HepG2 (cell line): ENCODE data around the gene PRDX3. TPM values are rescaled to one million over a fixed set of nuclear protein-coding genes. Genes with fewer than 3 reads are reported as not detected.
A peak's percentile ranks its signal among the peaks of the same experiment; 100 is the strongest.

Experiments
- ATAC-seq: fragments of 200-7000 bp; cut with Tn5 transposase; 3 replicates; pipeline ENCODE4 v1.9.1; 2020; ENCODE audit warnings: mild to moderate bottlenecking, moderate library complexity
- BruUV-seq: library from RNA; stranded (reverse); fragments of 400-500 nt; replicated peaks from 2 replicates; lab custom pipeline; 2021; lab: Mats Ljungman, UMichigan
- CTCF ChIA-PET: fragments of 300-600 bp; formaldehyde crosslinking; extraction: SDS; loops from one replicate; lab custom pipeline; 2021; ENCODE audit warnings: low total read pairs, inconsistent platforms, low intra/inter-chr PET ratio; lab: Yijun Ruan, JAX
- POLR2A ChIA-PET: fragments of 350-600 bp; sonication (Branson Sonifier 250); formaldehyde crosslinking; loops from one replicate; lab custom pipeline; 2020; ENCODE audit warnings: antibody characterized with exemption, inconsistent platforms; lab: Yijun Ruan, JAX
- DNase-seq: peaks from one replicate; pipeline ENCODE4 v3.0.0-alpha.2; 2015; ENCODE audit warnings: low spot score
- FAIRE-seq: peaks from 3 replicates; lab custom pipeline; 2011; peaks lifted over from hg19 to GRCh38; lab: Jason Lieb, UNC
- H2AFZ ChIP-seq: one replicate; pipeline ENCODE4 v1.6.1; 2011; ENCODE audit warnings: low read length, inconsistent platforms
- H3K27ac ChIP-seq: fragments of 300-600 bp; 3 replicates; pipeline ENCODE4 v1.8.0; 2011; ENCODE audit warnings: mixed run types, mild to moderate bottlenecking, mixed read lengths, low read length, inconsistent platforms; ENCODE audit not compliant: insufficient read depth; ENCODE audit errors: extremely low read length
- H3K27me3 ChIP-seq, 2 experiments: fragments of 200-600 bp in 1 of 2; 2 replicates in 1 of 2; 3 replicates in 1 of 2; pipeline versions ENCODE4 v1.6.0 to v1.8.0; 2011; ENCODE audit warnings: low read length in 2 of 2, mild to moderate bottlenecking in 2 of 2, moderate library complexity in 2 of 2, inconsistent platforms in 1 of 2; ENCODE audit not compliant: insufficient read depth in 2 of 2, control insufficient read depth in 1 of 2
- H3K36me3 ChIP-seq, 2 experiments: fragments of 200-600 bp in 1 of 2; replicated peaks in 1 of 2; 2 replicates in 1 of 2; 3 replicates in 1 of 2; pipeline versions ENCODE4 v1.5.1 to v1.8.0; 2011; ENCODE audit warnings: low read length in 2 of 2, inconsistent platforms in 1 of 2; ENCODE audit not compliant: insufficient read depth in 2 of 2, control insufficient read depth in 1 of 2
- H3K4me1 ChIP-seq: 2 replicates; pipeline ENCODE4 v1.5.1; 2012; ENCODE audit warnings: low read length, inconsistent platforms; ENCODE audit not compliant: insufficient read depth
- H3K4me2 ChIP-seq: 2 replicates; pipeline ENCODE4 v1.6.0; 2011; ENCODE audit warnings: low read depth, low read length, inconsistent platforms
- H3K4me3 ChIP-seq, 3 experiments: fragments of 200-600 bp in 1 of 3; sonication (generic), shearing (Covaris generic) in 1 of 3; replicated peaks in 1 of 3; 2 replicates each; pipeline ENCODE4 v1.5.1; 2011 to 2016; ENCODE audit warnings: low read length in 3 of 3, inconsistent platforms in 2 of 3, low read depth in 2 of 3, mild to moderate bottlenecking in 2 of 3, control low read depth in 1 of 3, mixed read lengths in 1 of 3; ENCODE audit not compliant: insufficient read depth in 1 of 3
- H3K79me2 ChIP-seq: one replicate; pipeline ENCODE4 v1.6.1; 2011; ENCODE audit warnings: low read length, inconsistent platforms; ENCODE audit not compliant: insufficient read depth
- H3K9ac ChIP-seq: 2 replicates; pipeline ENCODE4 v1.6.0; 2011; ENCODE audit warnings: mild to moderate bottlenecking, low read depth, low read length, inconsistent platforms; ENCODE audit not compliant: insufficient read depth
- H3K9me3 ChIP-seq: 2 replicates; pipeline ENCODE4 v1.5.1; 2012; ENCODE audit warnings: mild to moderate bottlenecking, low read length
- H4K20me1 ChIP-seq: 2 replicates; pipeline ENCODE4 v1.6.0; 2011; ENCODE audit warnings: inconsistent platforms, mild to moderate bottlenecking, low read length, moderate library complexity; ENCODE audit not compliant: insufficient read depth
- ATAD3A ChIP-seq: sonication (generic); formaldehyde crosslinking; IDR thresholded peaks from 2 replicates; pipeline ENCODE4 v1.4.0; 2020; ENCODE audit warnings: missing genetic modification reagents
- CBX1 ChIP-seq: IDR thresholded peaks from one replicate; pipeline ENCODE4 v1.6.1; 2016; ENCODE audit warnings: antibody characterized with exemption, low read depth
- CBX5 ChIP-seq: sonication (generic); formaldehyde crosslinking; IDR thresholded peaks from 2 replicates; pipeline ENCODE4 v1.4.0; 2020; ENCODE audit warnings: missing genetic modification reagents, borderline replicate concordance
- CSRNP1 ChIP-seq: sonication (generic); formaldehyde crosslinking; IDR thresholded peaks from 2 replicates; pipeline ENCODE4 v1.8.1; 2023; ENCODE audit warnings: mild to moderate bottlenecking, missing genetic modification reagents
- FOSL2 ChIP-seq: sonication (generic); formaldehyde crosslinking; IDR thresholded peaks from 2 replicates; pipeline ENCODE4 v1.4.0; 2020; ENCODE audit warnings: missing genetic modification reagents
- HNF1B ChIP-seq: sonication (generic); formaldehyde crosslinking; IDR thresholded peaks from 2 replicates; pipeline ENCODE4 v1.5.1; 2020; ENCODE audit warnings: mild to moderate bottlenecking, moderate library complexity, missing genetic modification reagents
- NCOA2 ChIP-seq: sonication (generic); formaldehyde crosslinking; IDR thresholded peaks from 2 replicates; pipeline ENCODE4 v1.8.0; 2022; ENCODE audit warnings: inconsistent platforms
- NFE2L2 ChIP-seq: fragments of 150-350 bp; IDR thresholded peaks from 2 replicates; pipeline ENCODE4 v1.6.1; 2014; ENCODE audit warnings: low read length
- RNF2 ChIP-seq: fragments of 450-650 bp; conservative IDR thresholded peaks from 2 replicates; pipeline ENCODE4 v1.6.1; 2016; ENCODE audit warnings: low read depth
- SOX6 ChIP-seq, 2 experiments: fragments of 450-650 bp in 1 of 2; sonication (generic) in 1 of 2; formaldehyde crosslinking in 1 of 2; IDR thresholded peaks; 2 replicates each; pipeline versions ENCODE4 v1.4.0 to v1.6.1; 2017 to 2020; ENCODE audit warnings: antibody characterized with exemption in 1 of 2, mild to moderate bottlenecking in 1 of 2, missing genetic modification reagents in 1 of 2
- ZKSCAN8 ChIP-seq: IDR thresholded peaks from 2 replicates; pipeline ENCODE4 v1.6.1; 2016; ENCODE audit warnings: borderline replicate concordance, missing genetic modification reagents, missing compliant biosample characterization
- ZNF317 ChIP-seq: sonication (generic); formaldehyde crosslinking; IDR thresholded peaks from 2 replicates; pipeline ENCODE4 v1.5.0; 2020; ENCODE audit warnings: mild to moderate bottlenecking, missing genetic modification reagents
- ZNF619 ChIP-seq: sonication (generic); formaldehyde crosslinking; IDR thresholded peaks from 2 replicates; pipeline ENCODE4 v1.4.0; 2020; ENCODE audit warnings: mild to moderate bottlenecking, missing genetic modification reagents
- ZNF644 ChIP-seq: IDR thresholded peaks from 2 replicates; pipeline ENCODE4 v1.6.1; 2016; ENCODE audit warnings: low read depth
- ZNF704 ChIP-seq: sonication (generic); formaldehyde crosslinking; IDR thresholded peaks from 2 replicates; pipeline ENCODE4 v1.8.1; 2023; ENCODE audit warnings: mild to moderate bottlenecking, inconsistent platforms, moderate library complexity, missing genetic modification reagents, borderline replicate concordance
- WGBS: methylation state at CpG from one replicate; pipeline ENCODE4 v1.1.6; 2017; ENCODE audit warnings: low lambda C conversion rate; 5-methylcytosine and 5-hydroxymethylcytosine counted together
- in situ Hi-C: cut with HindIII; loops from 2 replicates; pipeline ENCODE4 v1.10.0; 2017; ENCODE audit warnings: low pct_unique_long_range_greater_than_20kb; ENCODE audit not compliant: extremely low pct_ligation_motif_present
- intact Hi-C: fragments of 100-400 bp; cut with micrococcal nuclease; formaldehyde crosslinking; loops from one replicate; pipeline ENCODE4 v1.10.0; 2022; ENCODE audit not compliant: unreplicated experiment
- polyA plus RNA-seq, 8 experiments: library from polyadenylated mRNA; depleted of rRNA in 3 of 8; stranded (reverse) in 7 of 8; unstranded in 1 of 8; fragments of >200 nt; fragmentation: Illumina TruSeq in 4 of 8; extraction: Trizol in 4 of 8; gene quantifications; 2 replicates each; pipeline versions ENCODE4 v1.2.1 to v1.2.3, GENCODE V29; 2011 to 2016; ENCODE audit warnings: low read depth in 4 of 8, missing spikeins in 1 of 8, mixed read lengths in 1 of 8; ENCODE audit not compliant: insufficient read depth in 1 of 8
- total RNA-seq, 5 experiments: library from RNA; depleted of rRNA; stranded (reverse); fragments of >200 nt; fragmentation: Illumina TruSeq; extraction: Trizol; gene quantifications; 2 replicates each; pipeline ENCODE4 v1.2.3, GENCODE V29; 2016; ENCODE audit warnings: low read depth in 1 of 5

PRDX3 gene
- total and polyA plus RNA-seq, 2 of the 13 experiments (the other 11 are each of a cell fraction or from before 2014, with no cell fraction given): 407 to 565 TPM

GRCh38 chr10:119203006-119203405, 24.4 kb upstream of the PRDX3 start (continued):
- TF ChIP-seq HNF1B (CRISPR knock-in tag) (0 out of 2 replicates have a peak, but pooled peaks have one; percentile 48), CBX5 (CRISPR knock-in tag) (no peak), ATAD3A (CRISPR knock-in tag) (no peak), ZNF644 (CRISPR knock-in tag) (peak; percentile 43; the same call in 1 of the 2 replicates), ZNF619 (CRISPR knock-in tag) (no peak), ZKSCAN8 (CRISPR knock-in tag) (no peak), NCOA2 (CRISPR knock-in tag) (no peak), CSRNP1 (CRISPR knock-in tag) (no peak), CBX1 (no peak), SOX6 (IDR thresholded peaks at IDR 0.05) (no peak), SOX6 (CRISPR knock-in tag; IDR thresholded peaks at IDR 0.05) (peak; percentile 48), RNF2 (no peak)

GRCh38 chr10:119201233-119201632, 22.6 kb upstream of the PRDX3 start:
- TF ChIP-seq ZNF704 (CRISPR knock-in tag) (no peak), ZNF317 (CRISPR knock-in tag) (no peak), NFE2L2 (no peak), FOSL2 (peak; percentile 34; the same call in 1 of the 2 replicates)
- Histone ChIP-seq H3K4me3 (no peak overlapping the region), H3K4me1 (peaks cover 63% of the 10 kb centered on the region), H3K27me3 (no peaks in the 10 kb centered on the region), H2AFZ (no peak overlapping the region), H4K20me1 (no peaks in the 10 kb centered on the region), H3K36me3 (no peaks in the 10 kb centered on the region), H3K9ac (no peak overlapping the region), H3K4me2 (no peak overlapping the region), H3K9me3 (no peaks in the 10 kb centered on the region), H3K27ac (no peak overlapping the region), H3K79me2 (no peaks in the 10 kb centered on the region)
- WGBS: 67% methylated on average over 1 of the region's 1 CpG
- intact Hi-C loops (no loop called here), in situ Hi-C loops (no loop called here)
- DNase-seq (no peak), FAIRE-seq (no peak), ATAC-seq (no peak)
- ChIA-PET POLR2A (no interaction called here), CTCF (no interaction called here)
- no TSS peak for BruUV-seq
